ENCODE data around the gene CWC15.

- no peak for TF ChIP-seq CTCF (IDR thresholded peaks at IDR 0.05)
- TF ChIP-seq POLR2A (IDR thresholded peaks at IDR 0.05): no peak
Observed at GRCh38 chr11:94932503-94932902, 40.9 kb downstream of the CWC15 start.

Data from body of pancreas (tissue), 4 donors.